ENCODE measurements around the gene TKT.

DNA sequence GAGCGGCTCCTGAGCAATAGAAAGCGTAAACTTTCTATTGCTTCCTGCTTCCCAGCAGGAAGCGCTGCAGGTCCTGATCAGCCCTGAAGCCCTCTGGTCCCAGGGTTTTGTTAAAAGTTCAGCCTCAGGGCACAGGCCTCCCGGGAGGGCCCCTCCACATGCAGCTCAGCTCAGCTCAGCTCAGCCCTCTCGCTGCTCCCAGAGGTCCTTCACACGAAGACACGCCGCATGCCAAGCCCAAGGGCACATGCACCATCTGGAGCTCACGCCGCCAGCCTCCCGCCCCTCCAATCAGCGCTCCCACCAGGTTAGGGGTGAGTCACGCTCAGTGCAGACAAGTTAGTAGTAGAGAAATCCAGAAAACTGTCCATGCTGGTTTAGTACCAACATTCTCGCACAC is 12.7 kb downstream of the TKT start:
- no peak for TF ChIP-seq POLR2A (IDR thresholded peaks at IDR 0.05; ENCODE audit: extremely low read depth, insufficient read length)
- TF ChIP-seq, protein P1, sequence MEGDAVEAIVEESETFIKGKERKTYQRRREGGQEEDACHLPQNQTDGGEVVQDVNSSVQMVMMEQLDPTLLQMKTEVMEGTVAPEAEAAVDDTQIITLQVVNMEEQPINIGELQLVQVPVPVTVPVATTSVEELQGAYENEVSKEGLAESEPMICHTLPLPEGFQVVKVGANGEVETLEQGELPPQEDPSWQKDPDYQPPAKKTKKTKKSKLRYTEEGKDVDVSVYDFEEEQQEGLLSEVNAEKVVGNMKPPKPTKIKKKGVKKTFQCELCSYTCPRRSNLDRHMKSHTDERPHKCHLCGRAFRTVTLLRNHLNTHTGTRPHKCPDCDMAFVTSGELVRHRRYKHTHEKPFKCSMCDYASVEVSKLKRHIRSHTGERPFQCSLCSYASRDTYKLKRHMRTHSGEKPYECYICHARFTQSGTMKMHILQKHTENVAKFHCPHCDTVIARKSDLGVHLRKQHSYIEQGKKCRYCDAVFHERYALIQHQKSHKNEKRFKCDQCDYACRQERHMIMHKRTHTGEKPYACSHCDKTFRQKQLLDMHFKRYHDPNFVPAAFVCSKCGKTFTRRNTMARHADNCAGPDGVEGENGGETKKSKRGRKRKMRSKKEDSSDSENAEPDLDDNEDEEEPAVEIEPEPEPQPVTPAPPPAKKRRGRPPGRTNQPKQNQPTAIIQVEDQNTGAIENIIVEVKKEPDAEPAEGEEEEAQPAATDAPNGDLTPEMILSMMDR (IDR thresholded peaks at IDR 0.05; ENCODE audit: low read depth, low read length): no peak
- TF ChIP-seq MYC (IDR thresholded peaks at IDR 0.05; ENCODE audit: low read depth, low read length): no peak
